HS-5 (cell line): Measurements from ENCODE around the gene IQSEC3.
"Not testable (repeated sequence)": the region's sequence is repeated elsewhere in the genome, so short reads cannot be mapped to it uniquely, and the experiment has no call there.

Experiments
- DNase-seq: peaks from one replicate; pipeline ENCODE4 v3.0.0-alpha.2; 2012; ENCODE audit warnings: low read depth

The IQSEC3 gene

DNA sequence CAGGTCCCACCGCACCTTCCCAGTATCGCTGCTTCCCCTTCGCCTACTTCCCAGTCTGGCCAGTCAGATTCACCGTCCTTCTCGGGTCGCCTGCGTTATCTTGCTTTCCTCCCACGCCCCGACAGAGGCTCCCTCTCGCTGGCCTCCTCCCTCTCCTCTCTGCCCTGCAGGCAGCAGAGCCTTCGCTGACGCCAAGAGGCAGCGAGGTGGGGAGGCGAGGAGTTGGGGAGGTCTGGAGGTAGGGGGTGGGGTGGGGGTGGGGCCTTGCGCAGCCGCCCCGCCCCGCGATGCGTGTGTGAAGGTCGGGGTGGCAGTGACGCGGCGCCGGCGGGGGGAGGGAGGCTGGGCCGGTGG is at the start of gene IQSEC3:
Gene IQSEC3 (plus strand): TSS at position 340 of the 354 bp plus-strand sequence. CDS start 116 bp downstream, outside the sequence.
- DNase-seq, result not testable (repeated sequence)

DNA sequence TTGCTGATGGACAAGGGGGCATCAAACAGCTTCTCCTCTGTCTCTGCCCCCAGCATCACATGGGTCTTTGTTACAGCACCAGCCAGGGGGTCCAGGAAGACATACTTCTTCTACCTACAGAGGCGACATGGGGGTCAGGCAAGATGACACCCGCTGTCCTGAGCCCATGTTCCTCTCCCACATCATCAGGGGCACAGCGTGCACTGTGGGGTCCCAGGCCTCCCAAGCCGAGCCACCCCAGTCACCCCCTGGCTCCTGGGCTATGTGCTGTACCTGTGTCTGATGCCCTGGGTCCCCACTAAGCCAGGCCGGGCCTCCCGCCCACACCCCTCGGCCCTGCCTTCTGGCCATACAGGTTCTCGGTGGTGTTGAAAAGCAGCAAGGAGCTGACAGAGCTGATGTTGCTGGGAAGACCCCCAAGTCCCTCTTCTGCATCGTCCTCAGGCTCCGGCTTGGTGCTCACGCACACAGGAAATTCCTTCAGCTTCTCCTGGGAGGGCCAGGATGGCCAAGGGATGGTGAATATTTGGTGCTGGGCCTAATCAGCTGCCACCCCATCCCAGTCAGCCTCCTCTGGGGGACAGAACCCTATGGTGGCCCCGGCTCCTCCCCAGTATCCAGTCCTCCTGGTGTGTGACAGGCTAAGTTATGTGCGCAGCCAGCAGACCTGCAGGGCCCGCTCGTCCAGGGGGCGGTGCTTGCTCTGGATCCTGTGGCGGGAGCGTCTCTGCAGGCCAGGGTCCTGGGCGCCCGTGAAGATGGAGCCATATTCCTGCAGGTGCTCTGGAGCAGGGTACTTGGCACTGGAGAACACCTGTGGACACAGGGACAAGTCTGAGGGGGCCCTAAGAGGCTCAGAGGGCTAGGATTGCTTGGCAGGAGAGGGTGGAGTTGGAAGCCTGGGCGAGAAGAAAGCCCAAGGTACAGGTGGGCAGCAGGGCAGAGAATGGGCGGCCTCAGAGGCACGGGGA is 48.9 kb upstream of the IQSEC3 start:
- DNase-seq, result not testable (repeated sequence)

GRCh38 chr12:18821-19567 is 47.6 kb upstream of the IQSEC3 start:
- DNase-seq, result not testable (repeated sequence)

GRCh38 chr12:19906-20305 is 46.7 kb upstream of the IQSEC3 start:
- DNase-seq, result not testable (repeated sequence)

DNA sequence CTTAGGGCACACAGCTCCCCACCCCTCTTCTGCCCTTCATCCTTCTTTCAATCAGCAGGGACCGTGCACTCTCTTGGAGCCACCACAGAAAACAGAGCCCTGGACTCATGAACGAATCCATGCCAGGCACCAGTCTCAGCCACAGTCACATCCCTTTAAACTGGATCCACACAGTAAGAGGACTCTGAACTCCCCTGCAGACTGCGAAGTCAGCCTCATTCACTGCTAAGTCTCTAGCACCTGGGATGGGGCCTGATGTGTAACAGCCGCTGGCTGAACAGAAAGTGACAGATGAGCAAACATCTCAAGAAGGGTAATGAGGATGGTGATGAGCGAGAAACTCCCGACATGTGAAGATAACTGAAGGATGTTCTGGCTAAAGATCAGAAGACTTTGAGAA is 45.8 kb upstream of the IQSEC3 start:
- DNase-seq, result no peak

DNA sequence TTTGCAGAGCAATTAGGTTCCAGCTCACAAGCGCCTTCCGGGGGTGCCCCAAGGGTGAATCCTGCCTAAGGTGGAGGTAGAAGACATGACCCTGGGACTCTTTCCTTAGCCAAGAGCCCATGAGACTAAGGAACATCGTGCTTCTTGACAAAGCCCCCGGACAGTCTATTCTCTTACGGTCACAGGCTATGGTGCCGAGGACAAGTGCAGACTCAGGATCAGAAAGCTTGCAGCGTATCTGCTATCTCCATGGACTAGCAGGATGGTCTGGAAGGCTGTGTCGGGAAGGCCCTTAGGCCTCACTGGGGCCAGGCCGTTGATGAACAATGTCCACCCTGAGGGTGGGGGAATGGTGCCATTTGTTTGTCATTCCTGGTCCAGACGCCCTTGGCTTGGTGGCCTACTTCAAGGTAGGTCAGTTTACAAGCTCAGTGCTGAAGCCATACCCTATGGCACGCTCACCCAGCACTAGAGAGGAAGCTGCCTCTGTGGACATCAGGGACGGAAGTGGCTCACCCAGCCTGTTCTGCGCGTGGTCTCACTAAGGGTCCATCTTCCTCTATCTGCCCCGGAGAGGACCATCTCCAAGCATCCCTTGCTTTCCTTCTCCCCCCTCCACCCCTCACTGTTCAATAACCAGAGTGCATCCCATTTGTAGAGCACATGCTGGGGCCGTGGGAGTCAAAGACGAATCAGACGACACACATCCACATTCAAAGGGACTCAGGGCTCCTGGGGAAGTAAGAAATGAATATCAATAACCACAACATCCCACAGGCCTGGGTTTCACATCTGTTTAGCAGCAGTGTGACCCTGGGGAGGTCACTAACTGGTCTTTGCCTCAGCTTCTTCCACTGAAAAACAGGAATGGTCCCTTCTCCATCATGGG is 45.0 kb upstream of the IQSEC3 start:
- DNase-seq, result no peak

GRCh38 chr12:22190-22529 is 44.4 kb upstream of the IQSEC3 start:
- no peak for DNase-seq

GRCh38 chr12:22530-23201 is 43.9 kb upstream of the IQSEC3 start:
- DNase-seq, result no peak

- not testable (repeated sequence) for DNase-seq
Observed at GRCh38 chr12:27904-28303, 38.7 kb upstream of the IQSEC3 start.

- DNase-seq, result not testable (repeated sequence)
Observed at GRCh38 chr12:38775-39174, 27.8 kb upstream of the IQSEC3 start.

GRCh38 chr12:39555-40265 is 26.9 kb upstream of the IQSEC3 start:
- DNase-seq, result not testable (repeated sequence)

GRCh38 chr12:44352-44751 is 22.2 kb upstream of the IQSEC3 start:
- not testable (repeated sequence) for DNase-seq

- not testable (repeated sequence) for DNase-seq
Observed at GRCh38 chr12:45235-45990, 21.2 kb upstream of the IQSEC3 start.

DNA sequence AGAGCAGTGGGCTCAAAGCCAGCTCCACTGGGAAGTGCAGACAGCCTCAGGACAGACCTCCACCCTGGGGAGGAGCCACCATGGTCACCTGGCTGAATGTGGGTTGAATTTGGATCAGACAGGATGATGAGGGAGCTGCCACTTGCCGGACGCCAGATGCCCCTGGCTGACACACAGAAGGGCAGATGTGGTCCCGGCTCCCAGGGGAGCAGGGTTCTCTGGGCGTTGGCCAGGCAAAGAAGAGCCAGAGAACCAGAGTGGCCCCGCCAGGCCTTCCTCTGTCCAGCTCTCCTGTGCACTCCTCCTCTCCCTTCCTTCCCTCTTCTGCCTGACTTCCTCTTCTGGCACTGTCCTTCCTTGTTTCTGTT is 20.6 kb upstream of the IQSEC3 start:
- not testable (repeated sequence) for DNase-seq

DNA sequence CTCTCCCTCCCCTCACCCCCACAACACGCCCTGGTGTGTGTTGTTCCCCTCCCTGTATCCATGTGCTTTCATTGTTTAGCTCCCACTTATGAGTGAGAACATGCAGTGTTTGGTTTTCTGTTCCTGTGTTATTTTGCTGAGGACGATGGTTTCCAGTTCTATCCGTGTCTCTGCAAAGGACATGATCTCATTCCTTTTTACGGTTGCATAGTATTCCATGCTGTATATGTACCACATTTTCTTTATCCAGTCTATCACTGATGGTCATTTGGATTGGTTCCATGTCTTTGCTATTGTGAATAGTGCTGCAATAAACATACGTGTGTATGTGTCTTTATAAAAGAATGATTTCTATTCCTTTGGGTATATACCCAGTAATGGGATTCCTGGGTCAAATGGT is 20.0 kb upstream of the IQSEC3 start:
- DNase-seq, result not testable (repeated sequence)

DNA sequence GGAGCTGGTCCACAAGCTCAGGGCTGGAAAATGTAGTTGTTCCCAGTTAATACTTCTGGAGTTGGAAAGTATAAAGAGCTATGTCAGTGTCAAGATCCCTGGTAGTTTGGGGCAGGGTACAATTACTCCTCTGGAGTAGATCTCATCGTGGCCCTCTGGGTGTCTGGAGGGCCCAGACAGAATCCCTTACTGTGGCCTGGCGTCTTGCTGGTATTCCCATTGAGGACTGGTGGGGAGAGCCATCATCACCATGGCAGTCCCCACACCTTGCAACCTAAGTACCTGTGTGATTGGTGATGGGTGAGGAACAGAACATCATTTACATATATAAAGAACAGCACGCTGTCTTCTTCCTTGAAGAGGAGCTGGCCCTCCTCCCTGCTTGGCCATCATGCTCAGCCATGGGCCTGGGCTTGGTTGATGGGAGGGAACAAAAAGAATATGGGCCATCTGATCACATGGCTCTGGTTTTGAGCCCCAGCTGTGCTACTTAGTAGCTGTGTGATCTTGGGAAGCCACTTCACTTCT is 18.8 kb upstream of the IQSEC3 start:
- not testable (repeated sequence) for DNase-seq

- DNase-seq, result not testable (repeated sequence)
Observed at GRCh38 chr12:49149-49548, 17.4 kb upstream of the IQSEC3 start.

DNA sequence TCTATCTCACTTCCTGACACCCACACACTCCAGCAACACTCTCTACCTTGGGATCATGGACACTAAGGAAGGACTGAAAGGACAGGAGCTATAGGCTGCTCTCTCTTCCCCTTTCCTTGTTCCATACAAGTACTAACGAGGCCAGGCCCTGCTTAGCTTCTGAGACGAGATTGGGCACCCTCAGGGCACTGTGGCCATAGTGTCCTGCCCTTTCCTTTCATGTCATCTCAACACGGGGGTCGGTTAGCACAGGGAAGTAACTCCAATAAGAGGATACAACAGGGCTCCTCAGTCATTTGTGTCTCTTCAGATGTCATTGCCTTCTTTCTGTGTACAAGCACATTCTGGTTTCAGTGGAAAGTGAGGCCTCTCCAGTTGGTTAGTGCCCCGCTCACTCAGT is 15.5 kb upstream of the IQSEC3 start:
- not testable (repeated sequence) for DNase-seq

DNA sequence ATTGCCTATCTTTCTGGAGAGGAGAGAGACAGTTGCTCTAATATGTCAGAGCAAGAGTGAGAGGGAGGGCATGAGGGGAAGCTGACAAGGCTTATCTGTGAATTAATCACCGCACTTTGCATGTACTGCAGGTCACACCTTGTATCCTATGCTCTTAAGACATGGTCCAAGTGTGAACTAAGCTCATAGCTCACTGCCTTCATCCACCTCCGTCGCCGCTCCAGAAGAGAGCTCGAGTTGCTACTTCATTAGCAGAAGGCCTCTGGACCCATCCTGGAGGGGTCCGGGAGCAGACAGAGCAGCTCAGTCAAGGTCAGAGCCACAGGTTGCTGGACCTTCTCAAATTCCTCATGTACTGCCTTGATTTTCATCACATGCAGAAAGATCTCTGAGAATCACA is 14.6 kb upstream of the IQSEC3 start:
- DNase-seq, result not testable (repeated sequence)
